K562 (cell line): ENCODE results near the gene EMID1. TPM values are rescaled to one million over a fixed set of nuclear protein-coding genes. Genes with fewer than 3 reads are reported as not detected.

ENCODE experiments used
- CSDE1 ChIP-seq, 2 experiments: fragments of 450-650 bp; IDR thresholded peaks; 2 replicates each; pipeline ENCODE4 v1.6.1; 2016; ENCODE audit warnings: mild to moderate bottlenecking in 1 of 2
- CTBP1 ChIP-seq: fragments of 450-650 bp; IDR thresholded peaks from 2 replicates; pipeline ENCODE4 v1.6.1; 2016; ENCODE audit warnings: borderline replicate concordance
- HMGN3 ChIP-seq: IDR thresholded peaks from 2 replicates; pipeline ENCODE4 v1.6.1; 2011; ENCODE audit warnings: borderline replicate concordance, low read depth, mild to moderate bottlenecking, mixed read lengths, low read length; ENCODE audit not compliant: insufficient read length; ENCODE audit errors: extremely low read depth
- LEF1 ChIP-seq: fragments of 450-650 bp; IDR thresholded peaks from 2 replicates; pipeline ENCODE4 v1.6.1; 2016; ENCODE audit warnings: mild to moderate bottlenecking
- RBBP5 ChIP-seq: fragments of 200-600 bp; sonication (generic); IDR thresholded peaks from 2 replicates; pipeline ENCODE4 v1.6.1; 2012; ENCODE audit warnings: borderline replicate concordance, mild to moderate bottlenecking, low read length, control low read depth, inconsistent platforms; ENCODE audit not compliant: insufficient read depth, poor library complexity, severe bottlenecking
- RBFOX2 ChIP-seq: fragments of 200-400 bp; formaldehyde crosslinking; IDR thresholded peaks from 2 replicates; pipeline ENCODE4 v1.6.1; 2017; ENCODE audit warnings: low read depth, mild to moderate bottlenecking, low read length, moderate library complexity
- SMARCC2 ChIP-seq: fragments of 450-650 bp; IDR thresholded peaks from 2 replicates; pipeline ENCODE4 v1.6.1; 2017; ENCODE audit warnings: antibody characterized with exemption, moderate library complexity, mild to moderate bottlenecking, low read depth
- SRSF3 ChIP-seq: fragments of 200-400 bp; formaldehyde crosslinking; IDR thresholded peaks from 2 replicates; pipeline ENCODE4 v1.6.1; 2016; ENCODE audit warnings: mild to moderate bottlenecking, low read length, moderate library complexity; ENCODE audit not compliant: insufficient read depth
- TOE1 ChIP-seq, 2 experiments: fragments of 450-650 bp in 1 of 2; sonication (generic) in 1 of 2; formaldehyde crosslinking in 1 of 2; IDR thresholded peaks; 2 replicates each; pipeline versions ENCODE4 v1.7.1 to v1.8.0; 2016 to 2022; ENCODE audit warnings: borderline replicate concordance in 2 of 2, mild to moderate bottlenecking in 2 of 2, antibody characterized with exemption in 1 of 2, inconsistent platforms in 1 of 2, low read depth in 1 of 2, missing genetic modification reagents in 1 of 2, moderate library complexity in 1 of 2
- ZNF76 ChIP-seq: fragments of 250-450 bp; sonication (Bioruptor Pico); IDR thresholded peaks from 2 replicates; pipeline ENCODE4 v1.4.0; 2020; ENCODE audit warnings: mild to moderate bottlenecking, moderate library complexity, borderline replicate concordance
- polyA plus RNA-seq, 8 experiments: library from polyadenylated mRNA; depleted of rRNA in 4 of 8; stranded (reverse) in 5 of 8; unstranded in 3 of 8; fragments of >200 nt; fragmentation: Nextera tagmentation in 2 of 8; fragmentation: Illumina TruSeq in 1 of 8; extraction: Ambion mirVana in 2 of 8; extraction: Trizol in 1 of 8; gene quantifications; 2 replicates each; pipeline versions ENCODE4 v1.2.1 to v1.2.3, GENCODE V29; 2011 to 2014; ENCODE audit warnings: inconsistent platforms in 1 of 8, missing spikeins in 1 of 8
- total RNA-seq, 7 experiments: library from RNA; depleted of rRNA in 6 of 7; stranded (reverse); fragments of >200 nt in 6 of 7; fragmentation: Illumina TruSeq in 2 of 7; extraction: Trizol in 2 of 7; gene quantifications; 2 replicates each; pipeline versions ENCODE4 v1.2.1 to v1.2.3, GENCODE V29; 2011 to 2021; ENCODE audit warnings: low replicate concordance in 1 of 7
- TF ChIP-seq, protein P1 (sequence below): fragments of 150-350 bp; IDR thresholded peaks from 2 replicates; pipeline ENCODE4 v1.6.1; 2014; ENCODE audit warnings: low read depth, mild to moderate bottlenecking, low read length, borderline replicate concordance
- TF ChIP-seq, protein P2 (sequence below): fragments of 450-650 bp; formaldehyde crosslinking; conservative IDR thresholded peaks from 2 replicates; pipeline ENCODE4 v1.4.0; 2022; ENCODE audit warnings: mild to moderate bottlenecking, missing genetic modification characterization
- TF ChIP-seq, protein P3 (sequence below), 2 experiments: fragments of 450-650 bp; formaldehyde crosslinking in 1 of 2; IDR thresholded peaks; 2 replicates each; pipeline versions ENCODE4 v1.4.0 to v1.6.1; 2014 to 2020; ENCODE audit warnings: mild to moderate bottlenecking in 2 of 2, borderline replicate concordance in 1 of 2, low read depth in 1 of 2

Gene EMID1
- total and polyA plus RNA-seq, 9 of the 15 experiments (the other 6 are each of a cell fraction or from before 2014, with no cell fraction given) = 0.15 to 7.2 (median 2.7) TPM

DNA sequence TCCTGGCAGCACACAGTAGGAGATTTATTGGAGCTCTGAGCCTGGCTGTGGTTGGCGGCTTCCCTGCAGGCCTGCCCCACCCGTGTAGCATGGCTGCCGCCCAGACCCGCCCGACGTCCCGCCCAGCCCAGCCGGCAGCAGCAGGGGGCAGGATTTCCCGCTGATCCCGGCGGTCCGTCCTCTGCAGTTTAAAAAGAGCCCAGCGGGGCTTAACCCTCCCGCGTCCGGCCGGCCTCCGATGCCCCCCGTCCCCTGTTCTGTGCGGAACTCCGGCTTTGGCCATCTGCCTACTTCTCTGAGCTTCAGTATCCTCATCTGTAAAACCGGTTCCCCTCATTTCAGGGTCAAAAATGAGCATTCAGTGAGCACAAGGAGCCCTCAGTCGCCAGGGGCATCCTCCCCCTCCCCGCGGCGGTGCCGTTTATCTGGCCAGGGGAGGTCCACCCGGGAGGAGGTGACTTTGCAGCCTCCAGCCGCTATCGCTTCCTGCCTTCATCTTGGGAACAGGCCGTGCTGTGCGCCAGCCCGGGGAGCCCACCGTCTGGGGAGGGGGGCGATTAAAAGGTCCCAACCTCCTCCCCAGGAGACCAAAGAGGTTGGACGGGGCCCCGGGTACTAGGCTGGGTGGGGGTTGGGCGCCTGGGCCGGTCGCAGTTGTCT lies 100.6 kb downstream of the EMID1 start, which contains the start of gene GAS2L1 (continued):
- TF ChIP-seq, protein P1, sequence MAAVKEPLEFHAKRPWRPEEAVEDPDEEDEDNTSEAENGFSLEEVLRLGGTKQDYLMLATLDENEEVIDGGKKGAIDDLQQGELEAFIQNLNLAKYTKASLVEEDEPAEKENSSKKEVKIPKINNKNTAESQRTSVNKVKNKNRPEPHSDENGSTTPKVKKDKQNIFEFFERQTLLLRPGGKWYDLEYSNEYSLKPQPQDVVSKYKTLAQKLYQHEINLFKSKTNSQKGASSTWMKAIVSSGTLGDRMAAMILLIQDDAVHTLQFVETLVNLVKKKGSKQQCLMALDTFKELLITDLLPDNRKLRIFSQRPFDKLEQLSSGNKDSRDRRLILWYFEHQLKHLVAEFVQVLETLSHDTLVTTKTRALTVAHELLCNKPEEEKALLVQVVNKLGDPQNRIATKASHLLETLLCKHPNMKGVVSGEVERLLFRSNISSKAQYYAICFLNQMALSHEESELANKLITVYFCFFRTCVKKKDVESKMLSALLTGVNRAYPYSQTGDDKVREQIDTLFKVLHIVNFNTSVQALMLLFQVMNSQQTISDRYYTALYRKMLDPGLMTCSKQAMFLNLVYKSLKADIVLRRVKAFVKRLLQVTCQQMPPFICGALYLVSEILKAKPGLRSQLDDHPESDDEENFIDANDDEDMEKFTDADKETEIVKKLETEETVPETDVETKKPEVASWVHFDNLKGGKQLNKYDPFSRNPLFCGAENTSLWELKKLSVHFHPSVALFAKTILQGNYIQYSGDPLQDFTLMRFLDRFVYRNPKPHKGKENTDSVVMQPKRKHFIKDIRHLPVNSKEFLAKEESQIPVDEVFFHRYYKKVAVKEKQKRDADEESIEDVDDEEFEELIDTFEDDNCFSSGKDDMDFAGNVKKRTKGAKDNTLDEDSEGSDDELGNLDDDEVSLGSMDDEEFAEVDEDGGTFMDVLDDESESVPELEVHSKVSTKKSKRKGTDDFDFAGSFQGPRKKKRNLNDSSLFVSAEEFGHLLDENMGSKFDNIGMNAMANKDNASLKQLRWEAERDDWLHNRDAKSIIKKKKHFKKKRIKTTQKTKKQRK = no peak
- no peak for TF ChIP-seq SRSF3
- peak; percentile 65 for TF ChIP-seq CTBP1
- peak; percentile 89 for TF ChIP-seq RBFOX2
- peak; percentile 35; the same call in 1 of the 2 replicates for TF ChIP-seq LEF1
- peak; percentile 83 for TF ChIP-seq TOE1 (IDR thresholded peaks at IDR 0.05; ENCODE audit: borderline replicate concordance)
- no peak for TF ChIP-seq TOE1 (CRISPR knock-in tag; IDR thresholded peaks at IDR 0.05; ENCODE audit: borderline replicate concordance, low read depth)
- TF ChIP-seq, protein P2, sequence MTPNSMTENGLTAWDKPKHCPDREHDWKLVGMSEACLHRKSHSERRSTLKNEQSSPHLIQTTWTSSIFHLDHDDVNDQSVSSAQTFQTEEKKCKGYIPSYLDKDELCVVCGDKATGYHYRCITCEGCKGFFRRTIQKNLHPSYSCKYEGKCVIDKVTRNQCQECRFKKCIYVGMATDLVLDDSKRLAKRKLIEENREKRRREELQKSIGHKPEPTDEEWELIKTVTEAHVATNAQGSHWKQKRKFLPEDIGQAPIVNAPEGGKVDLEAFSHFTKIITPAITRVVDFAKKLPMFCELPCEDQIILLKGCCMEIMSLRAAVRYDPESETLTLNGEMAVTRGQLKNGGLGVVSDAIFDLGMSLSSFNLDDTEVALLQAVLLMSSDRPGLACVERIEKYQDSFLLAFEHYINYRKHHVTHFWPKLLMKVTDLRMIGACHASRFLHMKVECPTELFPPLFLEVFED (CRISPR knock-in tag) = no peak
- TF ChIP-seq, protein P3, sequence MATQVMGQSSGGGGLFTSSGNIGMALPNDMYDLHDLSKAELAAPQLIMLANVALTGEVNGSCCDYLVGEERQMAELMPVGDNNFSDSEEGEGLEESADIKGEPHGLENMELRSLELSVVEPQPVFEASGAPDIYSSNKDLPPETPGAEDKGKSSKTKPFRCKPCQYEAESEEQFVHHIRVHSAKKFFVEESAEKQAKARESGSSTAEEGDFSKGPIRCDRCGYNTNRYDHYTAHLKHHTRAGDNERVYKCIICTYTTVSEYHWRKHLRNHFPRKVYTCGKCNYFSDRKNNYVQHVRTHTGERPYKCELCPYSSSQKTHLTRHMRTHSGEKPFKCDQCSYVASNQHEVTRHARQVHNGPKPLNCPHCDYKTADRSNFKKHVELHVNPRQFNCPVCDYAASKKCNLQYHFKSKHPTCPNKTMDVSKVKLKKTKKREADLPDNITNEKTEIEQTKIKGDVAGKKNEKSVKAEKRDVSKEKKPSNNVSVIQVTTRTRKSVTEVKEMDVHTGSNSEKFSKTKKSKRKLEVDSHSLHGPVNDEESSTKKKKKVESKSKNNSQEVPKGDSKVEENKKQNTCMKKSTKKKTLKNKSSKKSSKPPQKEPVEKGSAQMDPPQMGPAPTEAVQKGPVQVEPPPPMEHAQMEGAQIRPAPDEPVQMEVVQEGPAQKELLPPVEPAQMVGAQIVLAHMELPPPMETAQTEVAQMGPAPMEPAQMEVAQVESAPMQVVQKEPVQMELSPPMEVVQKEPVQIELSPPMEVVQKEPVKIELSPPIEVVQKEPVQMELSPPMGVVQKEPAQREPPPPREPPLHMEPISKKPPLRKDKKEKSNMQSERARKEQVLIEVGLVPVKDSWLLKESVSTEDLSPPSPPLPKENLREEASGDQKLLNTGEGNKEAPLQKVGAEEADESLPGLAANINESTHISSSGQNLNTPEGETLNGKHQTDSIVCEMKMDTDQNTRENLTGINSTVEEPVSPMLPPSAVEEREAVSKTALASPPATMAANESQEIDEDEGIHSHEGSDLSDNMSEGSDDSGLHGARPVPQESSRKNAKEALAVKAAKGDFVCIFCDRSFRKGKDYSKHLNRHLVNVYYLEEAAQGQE (IDR thresholded peaks at IDR 0.05; ENCODE audit: borderline replicate concordance) = peak; percentile 32; the same call in 1 of the 2 replicates
- TF ChIP-seq, protein P3 (CRISPR knock-in tag; IDR thresholded peaks at IDR 0.05; ENCODE audit: low read depth) = no peak
- TF ChIP-seq ZNF76 (CRISPR knock-in tag) = no peak
- no peak for TF ChIP-seq SMARCC2
- no peak for TF ChIP-seq CSDE1 (IDR thresholded peaks at IDR 0.05)
- peak; percentile 27 for TF ChIP-seq HMGN3
- TF ChIP-seq RBBP5 = peak; percentile 67
